ENCODE results near the gene ETFA. TPM values are rescaled to one million over a fixed set of nuclear protein-coding genes. Genes with fewer than 3 reads are reported as not detected.
A peak's percentile ranks its signal among the peaks of the same experiment; 100 is the strongest.

The ETFA gene
- total RNA-seq, 2 experiments from 2014 or later: 84.8 to 146 TPM

- TF ChIP-seq CTCF (conservative IDR thresholded peaks at IDR 0.05; ENCODE audit: low read length) (no peak), EZH2phosphoT487 (IDR thresholded peaks at IDR 0.05; ENCODE audit: borderline replicate concordance, low read depth, low read length) (no peak)
- no peaks in the 10 kb centered on the region for H3K9me2 ChIP-seq (ENCODE audit: insufficient read depth, low read length)
- peaks cover 26% of the 10 kb centered on the region for H3K36me3 ChIP-seq (ENCODE audit: insufficient read depth, low read length)
- intact Hi-C loops (cut with micrococcal nuclease; ENCODE audit: unreplicated experiment): no loop called here
- no peak for DNase-seq (ENCODE audit: low spot score)
- peaks cover 8% of the 10 kb centered on the region; the same call in 1 of the 2 replicates for H4K20me1 ChIP-seq (ENCODE audit: insufficient read depth, low read length)
- H3K79me2 ChIP-seq (ENCODE audit: insufficient read depth, low read depth, low read length): peaks cover 46% of the 10 kb centered on the region; the same call in 1 of the 2 replicates
- CTCF ChIA-PET (ENCODE audit: unreplicated experiment): no interaction called here
- H3K4me3 ChIP-seq (ENCODE audit: low read depth, low read length, poor library complexity, severe bottlenecking): no peak overlapping the region
- no peak overlapping the region for H3K4me2 ChIP-seq (ENCODE audit: low read length)
- POLR2A ChIA-PET: interaction anchor here (0.6 to 1.3 kb wide), 4 partner anchors 13 to 368 kb away, joined by 3 to 5 read pairs (median 4); partner anchors contain the start of gene ISL2
- no peaks in the 10 kb centered on the region for H3K4me1 ChIP-seq (ENCODE audit: insufficient read depth, low read length, poor library complexity, severe bottlenecking)
- H2AFZ ChIP-seq (ENCODE audit: low read length): no peak overlapping the region
- no peak overlapping the region for H3K27ac ChIP-seq (ENCODE audit: low read depth, low read length, poor library complexity, severe bottlenecking)
- no TSS peak for BruUV-seq (replicated peaks)
- no peaks in the 10 kb centered on the region for H3K9me3 ChIP-seq (ENCODE audit: low read length)
Measured at GRCh38 chr15:76293361-76293760, 17.9 kb downstream of the ETFA start.

GRCh38 chr15:76289582-76289981 lies 21.7 kb downstream of the ETFA start:
- BruUV-seq (replicated peaks): no TSS peak
- Histone ChIP-seq H3K4me2 (ENCODE audit: low read length) (no peak overlapping the region), H3K4me1 (ENCODE audit: insufficient read depth, low read length, poor library complexity, severe bottlenecking) (peaks cover 3% of the 10 kb centered on the region), H3K79me2 (ENCODE audit: insufficient read depth, low read depth, low read length) (peaks cover 12% of the 10 kb centered on the region; the same call in 1 of the 2 replicates), H4K20me1 (ENCODE audit: insufficient read depth, low read length) (no peaks in the 10 kb centered on the region), H3K27ac (ENCODE audit: low read depth, low read length, poor library complexity, severe bottlenecking) (no peak overlapping the region), H3K36me3 (ENCODE audit: insufficient read depth, low read length) (peaks cover 62% of the 10 kb centered on the region), H3K9me3 (ENCODE audit: low read length) (no peaks in the 10 kb centered on the region), H3K9me2 (ENCODE audit: insufficient read depth, low read length) (no peaks in the 10 kb centered on the region), H2AFZ (ENCODE audit: low read length) (no peak overlapping the region), H3K4me3 (ENCODE audit: low read depth, low read length, poor library complexity, severe bottlenecking) (no peak overlapping the region)
- ChIA-PET POLR2A (interaction anchor here (0.6 to 2.9 kb wide), 2 partner anchors 17 to 551 kb away, joined by 3 to 16 read pairs; no protein-coding TSS in a partner anchor), CTCF (ENCODE audit: unreplicated experiment) (interaction anchor here (1.1 kb wide), 1 partner anchor 20 kb away, joined by 3 read pairs; no protein-coding TSS in a partner anchor)
- intact Hi-C loops (cut with micrococcal nuclease; ENCODE audit: unreplicated experiment): no loop called here
- no peak for DNase-seq (ENCODE audit: low spot score)
- TF ChIP-seq EZH2phosphoT487 (IDR thresholded peaks at IDR 0.05; ENCODE audit: borderline replicate concordance, low read depth, low read length): no peak
- no peak for TF ChIP-seq CTCF (conservative IDR thresholded peaks at IDR 0.05; ENCODE audit: low read length)

GRCh38 chr15:76286271-76286879 lies 24.9 kb downstream of the ETFA start:
- intact Hi-C loops (cut with micrococcal nuclease; ENCODE audit: unreplicated experiment): no loop called here
- Histone ChIP-seq H3K4me1 (ENCODE audit: insufficient read depth, low read length, poor library complexity, severe bottlenecking) (peaks cover 3% of the 10 kb centered on the region), H3K4me2 (ENCODE audit: low read length) (peak overlapping the region; percentile 59), H3K4me3 (ENCODE audit: low read depth, low read length, poor library complexity, severe bottlenecking) (peak overlapping the region; percentile 27), H3K36me3 (ENCODE audit: insufficient read depth, low read length) (peaks cover 81% of the 10 kb centered on the region), H3K79me2 (ENCODE audit: insufficient read depth, low read depth, low read length) (no peaks in the 10 kb centered on the region), H2AFZ (ENCODE audit: low read length) (no peak overlapping the region), H4K20me1 (ENCODE audit: insufficient read depth, low read length) (no peaks in the 10 kb centered on the region), H3K27ac (ENCODE audit: low read depth, low read length, poor library complexity, severe bottlenecking) (no peak overlapping the region), H3K9me2 (ENCODE audit: insufficient read depth, low read length) (no peaks in the 10 kb centered on the region), H3K9me3 (ENCODE audit: low read length) (no peaks in the 10 kb centered on the region)
- peak; percentile 26 for DNase-seq (ENCODE audit: low spot score)
- ChIA-PET POLR2A (interaction anchor here (1.7 kb wide), 1 partner anchor 8 kb away, joined by 4 read pairs; no protein-coding TSS in a partner anchor), CTCF (ENCODE audit: unreplicated experiment) (no interaction called here)
- BruUV-seq (replicated peaks): no TSS peak
- TF ChIP-seq EZH2phosphoT487 (IDR thresholded peaks at IDR 0.05; ENCODE audit: borderline replicate concordance, low read depth, low read length): no peak
- TF ChIP-seq CTCF (conservative IDR thresholded peaks at IDR 0.05; ENCODE audit: low read length): no peak

Measured in OCI-LY7 (cell line).